Glomerular endothelial cell (primary cell): ENCODE data around the gene RPP25L. TPM values are rescaled to one million over a fixed set of nuclear protein-coding genes. Genes with fewer than 3 reads are reported as not detected.

Experiments used
- DNase-seq: peaks from one replicate; pipeline ENCODE4 v3.0.0-alpha.2; 2011; ENCODE audit warnings: low read depth, low spot score; ENCODE audit errors: extremely low read depth
- total RNA-seq: library from RNA; depleted of rRNA; stranded (reverse); fragments of >200 nt; gene quantifications from 2 replicates; pipeline ENCODE4 v1.2.3, GENCODE V29; 2015

Gene RPP25L
- total RNA-seq, 1 donor from 2014 or later, result 21.5 TPM

DNA sequence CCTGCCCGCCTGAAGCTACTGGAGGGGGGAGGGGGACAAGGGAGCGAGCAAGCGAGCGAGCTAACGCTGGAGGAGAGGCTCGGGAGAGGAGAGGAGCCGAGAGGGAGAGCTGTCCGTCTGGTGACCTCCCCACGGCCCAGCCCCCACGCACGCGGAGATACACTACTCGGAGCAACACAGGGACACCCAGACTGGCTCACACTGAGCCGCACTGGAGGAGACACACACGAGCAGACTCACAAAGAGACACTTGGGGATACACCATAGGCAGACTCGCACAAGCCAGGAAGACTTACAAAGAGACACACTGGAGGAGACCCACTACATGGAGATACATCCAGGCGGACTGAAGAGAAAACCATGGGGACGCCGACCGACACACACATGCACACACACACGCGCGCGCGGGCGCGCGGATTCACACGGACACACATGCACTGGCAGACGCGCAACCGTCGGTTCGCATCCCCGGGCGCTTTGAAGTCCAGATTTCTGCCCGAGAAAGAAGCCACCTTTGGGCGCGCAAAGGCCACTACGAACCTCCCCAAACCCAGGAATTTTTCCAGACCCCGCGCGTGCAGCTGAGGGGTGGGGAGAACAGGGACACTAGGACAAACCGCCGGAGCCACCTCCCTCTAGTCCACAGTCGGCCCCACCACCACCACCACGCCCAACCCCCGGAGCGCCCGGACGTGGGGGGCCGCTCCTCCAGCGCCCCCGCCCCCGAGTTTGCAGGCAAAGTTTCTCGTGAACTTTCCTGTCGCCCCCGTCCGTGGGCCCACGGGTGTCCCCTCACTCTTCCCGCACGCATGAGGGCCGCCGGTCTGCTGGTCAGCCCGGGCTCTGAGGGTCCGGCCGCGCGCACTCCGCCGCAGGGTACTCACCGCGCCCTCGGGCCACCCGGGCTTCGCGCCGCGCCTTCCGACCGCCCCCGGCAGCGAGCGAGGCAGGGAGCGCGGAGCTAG lies 22.9 kb downstream of the RPP25L start:
- DNase-seq, result no peak

DNA sequence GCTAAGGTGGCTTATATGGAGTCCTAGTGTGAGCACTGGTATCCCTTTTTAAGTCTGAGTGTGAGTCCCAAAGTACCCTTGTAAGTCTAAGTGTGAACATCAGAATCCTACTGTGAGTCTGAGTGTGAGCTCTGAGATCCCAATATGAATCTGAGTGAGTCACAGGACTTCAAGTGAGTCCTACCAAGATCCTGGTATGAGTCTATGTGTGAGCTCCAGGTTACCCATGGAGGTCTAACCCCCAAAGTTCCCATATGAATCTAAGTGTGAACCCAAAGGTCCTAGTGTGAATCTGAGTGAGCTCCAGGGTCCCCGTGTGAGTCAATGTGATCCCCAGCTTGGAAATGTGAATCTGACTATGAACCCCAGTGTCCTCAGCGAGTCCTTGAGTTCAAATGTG lies 24.6 kb downstream of the RPP25L start:
- DNase-seq, result no peak

DNA sequence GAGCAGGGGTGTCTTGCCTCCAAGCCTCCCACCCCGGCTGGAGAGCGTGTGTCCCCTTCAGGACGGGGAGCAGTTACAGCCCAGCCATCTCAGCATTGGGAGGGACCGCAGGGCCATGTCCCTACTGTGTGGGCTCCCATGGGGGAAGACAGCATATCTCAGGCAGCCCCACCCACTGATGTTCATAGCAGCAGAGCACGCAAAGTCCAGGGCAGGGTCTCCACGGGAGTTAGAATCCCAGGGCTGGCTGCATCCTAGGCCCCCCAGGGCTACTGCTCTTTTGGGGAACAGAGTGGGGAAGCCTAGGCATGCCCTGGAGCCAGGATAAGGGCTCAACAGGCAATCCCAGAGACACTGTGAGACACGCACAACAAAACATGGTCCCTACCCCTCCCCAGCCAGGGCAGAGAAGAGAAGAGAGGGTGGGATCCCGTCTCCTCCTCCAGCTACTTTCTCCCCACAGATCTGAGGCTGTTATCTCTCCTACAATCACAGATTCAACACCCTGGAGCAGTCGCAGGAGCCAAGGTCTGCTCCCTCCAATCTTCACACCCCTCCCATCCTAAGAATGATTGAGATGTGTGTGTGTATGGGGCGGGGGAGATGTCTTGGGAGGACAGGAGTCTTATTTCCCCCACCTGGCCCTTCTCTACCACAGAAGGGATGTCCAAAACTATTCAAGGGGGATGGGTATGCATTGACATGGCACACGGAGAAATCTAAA lies 25.8 kb downstream of the RPP25L start:
- no peak for DNase-seq

DNA sequence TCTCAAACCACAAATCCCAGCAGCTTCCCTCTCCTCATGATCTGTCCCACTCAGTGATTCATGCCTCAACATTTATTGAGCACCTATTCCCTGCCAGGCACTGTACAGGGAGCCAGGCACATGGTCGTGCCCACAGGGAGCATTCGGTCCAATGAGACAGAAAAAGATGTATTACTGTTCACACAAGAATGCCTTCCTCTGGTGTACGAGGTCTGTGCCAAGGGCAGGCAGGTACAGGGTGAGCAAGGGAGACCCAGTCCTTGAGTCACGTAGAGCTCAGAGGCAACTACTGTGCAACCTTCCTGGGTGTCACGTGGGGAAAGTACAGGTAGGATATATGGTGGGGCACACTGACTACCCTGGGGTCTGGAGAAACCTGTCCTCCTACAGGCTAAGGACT lies 26.9 kb downstream of the RPP25L start:
- DNase-seq, result no peak

DNA sequence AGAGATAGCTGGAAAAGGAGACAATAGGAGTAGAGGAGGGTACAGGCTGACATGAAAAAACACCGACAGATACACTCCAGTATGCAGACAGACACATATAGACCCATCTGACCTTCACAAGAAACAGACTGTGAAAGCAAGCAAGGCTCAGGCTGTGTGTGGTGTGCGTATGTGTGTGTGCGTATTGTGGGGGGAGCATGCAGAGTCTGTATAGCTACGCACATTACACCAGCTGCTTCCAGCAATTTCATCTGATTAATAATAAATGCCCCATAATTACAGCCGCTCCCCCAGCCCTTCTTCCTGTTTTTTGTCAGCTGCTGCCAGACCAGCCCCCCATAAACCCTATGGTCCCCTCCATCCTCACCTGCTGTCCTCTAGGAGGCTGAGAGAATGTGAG lies 29.1 kb downstream of the RPP25L start:
- no peak for DNase-seq

DNA sequence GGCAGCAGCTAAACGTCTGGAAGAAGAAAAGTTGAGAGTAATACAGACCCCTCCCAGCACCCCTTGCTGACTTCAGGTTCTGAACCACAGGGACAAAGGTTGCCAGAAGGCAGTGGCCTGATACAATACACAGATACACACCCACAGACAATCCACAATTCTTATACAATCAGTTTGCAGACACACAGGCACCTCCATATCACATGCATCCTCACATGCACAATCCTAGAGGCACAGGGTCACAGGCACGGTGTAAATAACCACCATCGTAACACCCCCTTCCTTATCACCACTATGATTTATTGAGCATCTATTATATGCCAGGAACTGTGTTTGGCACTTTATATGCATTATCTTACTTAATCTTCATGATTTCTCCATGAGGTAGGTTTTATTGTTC lies 30.6 kb downstream of the RPP25L start:
- no peak for DNase-seq

DNA sequence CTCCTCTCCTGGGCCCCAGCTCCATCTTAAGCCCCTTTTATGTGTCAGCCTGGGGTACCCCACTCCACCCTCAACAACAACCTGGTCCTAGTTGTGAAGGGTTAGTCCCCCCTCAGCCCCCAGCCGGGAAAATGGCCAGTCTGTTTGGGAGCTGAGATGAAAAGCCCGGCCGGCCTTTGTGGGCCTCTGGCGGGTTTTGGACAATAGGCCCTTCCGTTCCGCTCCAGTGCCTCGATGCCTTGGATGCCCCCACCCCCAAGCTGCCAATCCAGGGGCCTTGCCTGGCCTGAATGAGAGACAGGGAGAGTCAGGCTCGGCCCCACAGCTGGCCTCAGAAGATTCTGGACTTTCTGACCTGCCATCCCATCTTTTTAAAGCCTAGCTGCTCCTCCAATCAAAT lies 31.5 kb downstream of the RPP25L start:
- DNase-seq, result no peak

DNA sequence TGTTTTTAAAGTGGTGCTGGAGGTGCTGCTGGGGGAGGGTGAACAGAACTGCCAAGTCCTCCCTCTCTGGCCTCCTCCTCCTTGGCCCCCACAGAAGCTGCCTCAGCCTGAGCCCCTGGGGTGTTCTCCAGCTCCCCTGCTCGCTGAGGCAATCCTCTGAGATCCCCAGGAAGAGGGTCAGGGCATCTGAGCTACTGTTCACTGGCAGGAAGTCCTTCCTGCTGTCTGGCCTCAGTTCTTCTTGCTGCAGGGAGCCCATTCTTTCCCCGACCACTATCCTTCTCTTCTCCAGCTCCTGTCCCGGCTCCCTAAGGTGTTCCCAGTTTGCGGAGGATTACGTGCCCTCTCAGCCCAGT lies 32.1 kb downstream of the RPP25L start:
- DNase-seq, result no peak

DNA sequence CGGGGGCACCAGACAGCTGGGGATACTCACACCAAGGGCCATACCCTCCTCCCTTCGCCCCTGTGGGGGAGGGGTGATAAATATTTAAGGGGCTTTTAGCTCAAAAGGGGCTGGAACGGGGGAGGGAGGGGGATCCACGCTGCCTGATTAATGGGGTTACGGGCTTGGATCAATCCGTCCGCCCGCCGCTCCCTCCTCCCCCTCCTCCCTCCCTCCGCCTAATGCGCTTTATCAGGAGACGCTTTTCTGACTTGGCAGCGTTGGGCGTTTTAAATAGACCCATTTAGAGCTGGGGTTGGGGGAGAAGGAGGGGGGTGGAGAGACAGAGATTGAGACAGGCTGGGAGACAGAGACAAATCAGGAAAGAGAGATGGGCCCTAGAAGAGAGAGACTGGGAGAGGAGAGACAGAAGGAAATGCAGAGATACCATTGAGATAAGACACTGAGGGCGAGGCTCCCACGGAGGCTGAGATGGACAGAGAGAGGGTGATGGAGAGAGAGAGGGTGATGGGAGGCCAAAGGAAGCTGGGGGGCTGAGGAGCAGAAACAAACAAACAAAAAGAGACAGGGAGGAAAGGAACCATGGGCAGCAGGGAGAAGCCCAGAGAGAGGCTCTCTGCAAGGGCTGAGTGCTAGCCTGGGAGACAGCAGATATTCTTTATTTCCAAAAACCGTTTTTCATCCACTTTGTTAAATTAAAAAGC lies 32.6 kb downstream of the RPP25L start:
- no peak for DNase-seq

DNA sequence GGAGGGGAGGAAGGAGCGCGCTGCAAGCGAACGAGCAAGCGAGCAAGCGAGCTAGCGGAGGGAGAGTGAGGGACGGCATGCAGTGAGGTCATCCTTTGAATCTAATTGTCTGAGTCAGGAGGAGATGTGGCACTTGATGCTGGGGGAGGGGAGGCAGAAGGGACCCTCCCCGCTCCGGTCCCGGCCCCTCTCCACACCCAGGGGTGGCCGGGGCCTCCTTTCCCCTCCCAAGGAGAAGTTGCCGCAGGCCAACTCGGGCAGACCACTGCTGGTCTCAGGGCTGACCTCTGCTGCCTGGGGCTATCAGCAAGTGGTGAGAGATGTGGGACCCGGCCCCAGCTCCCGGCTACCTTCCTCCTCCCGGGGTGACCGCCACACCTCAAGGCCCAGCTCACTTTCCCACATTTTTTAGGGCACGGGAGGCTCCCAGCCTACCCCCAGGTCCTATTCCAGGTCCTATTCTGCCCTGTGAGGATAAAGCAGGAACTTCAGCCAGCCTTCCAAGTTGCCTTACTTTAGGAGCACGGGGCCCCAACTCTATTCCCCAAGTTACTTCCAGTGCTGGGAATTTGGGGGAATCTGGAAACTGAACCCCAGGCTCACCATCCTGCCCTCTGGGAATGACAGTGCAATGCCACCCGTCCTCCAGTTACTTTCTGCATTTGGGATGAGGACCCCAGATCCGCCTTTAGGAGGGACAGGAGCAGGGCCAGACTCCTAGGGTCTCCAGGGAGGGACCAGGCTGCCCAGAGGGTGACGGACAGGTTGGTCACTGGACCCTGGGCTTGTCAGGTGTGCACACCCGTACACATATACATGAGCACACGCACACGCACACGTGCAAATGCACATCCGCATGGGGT lies 33.4 kb downstream of the RPP25L start:
- no peak for DNase-seq

DNA sequence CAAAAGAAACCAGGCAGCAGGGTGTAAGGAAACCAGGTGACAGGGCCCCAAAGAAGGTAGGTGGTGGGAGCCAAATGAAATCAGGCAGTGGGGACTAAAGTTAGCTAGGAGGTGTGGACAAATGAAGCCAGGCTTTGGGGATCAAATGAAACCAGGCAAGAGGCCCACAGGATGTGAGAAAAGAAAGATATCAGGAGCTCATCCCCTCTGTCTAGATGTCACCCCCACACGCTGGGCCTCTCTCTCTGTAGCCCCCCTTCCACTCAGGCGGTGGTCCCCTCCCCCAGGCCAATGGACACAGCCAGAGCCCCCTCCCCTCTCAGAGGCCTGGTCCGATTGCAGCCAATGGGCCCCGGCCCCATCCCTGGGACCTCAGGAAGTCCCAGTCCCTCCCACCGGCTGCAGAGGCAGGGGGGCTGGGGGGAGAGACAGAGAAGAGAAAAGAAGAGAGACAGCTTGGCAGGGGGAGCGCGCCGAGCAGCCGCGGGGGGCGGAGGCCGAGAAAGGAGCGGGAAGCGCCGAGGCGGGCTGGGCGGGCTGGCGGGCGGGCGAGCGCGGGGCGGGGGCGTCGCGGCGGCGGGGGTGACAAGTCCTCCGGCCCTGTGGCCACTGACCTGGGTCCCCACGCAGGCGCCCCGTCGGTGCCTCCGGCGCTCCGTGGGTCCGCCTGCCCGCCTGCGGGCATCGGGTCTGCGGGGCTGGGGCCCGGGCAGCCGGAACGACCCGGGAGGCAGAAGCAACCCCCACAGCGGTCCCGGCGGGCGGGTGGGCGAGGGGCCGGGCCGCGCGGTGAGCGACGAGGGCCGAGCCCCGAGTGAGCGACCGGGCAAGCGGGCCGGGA lies 34.3 kb downstream of the RPP25L start:
- no peak for DNase-seq

DNA sequence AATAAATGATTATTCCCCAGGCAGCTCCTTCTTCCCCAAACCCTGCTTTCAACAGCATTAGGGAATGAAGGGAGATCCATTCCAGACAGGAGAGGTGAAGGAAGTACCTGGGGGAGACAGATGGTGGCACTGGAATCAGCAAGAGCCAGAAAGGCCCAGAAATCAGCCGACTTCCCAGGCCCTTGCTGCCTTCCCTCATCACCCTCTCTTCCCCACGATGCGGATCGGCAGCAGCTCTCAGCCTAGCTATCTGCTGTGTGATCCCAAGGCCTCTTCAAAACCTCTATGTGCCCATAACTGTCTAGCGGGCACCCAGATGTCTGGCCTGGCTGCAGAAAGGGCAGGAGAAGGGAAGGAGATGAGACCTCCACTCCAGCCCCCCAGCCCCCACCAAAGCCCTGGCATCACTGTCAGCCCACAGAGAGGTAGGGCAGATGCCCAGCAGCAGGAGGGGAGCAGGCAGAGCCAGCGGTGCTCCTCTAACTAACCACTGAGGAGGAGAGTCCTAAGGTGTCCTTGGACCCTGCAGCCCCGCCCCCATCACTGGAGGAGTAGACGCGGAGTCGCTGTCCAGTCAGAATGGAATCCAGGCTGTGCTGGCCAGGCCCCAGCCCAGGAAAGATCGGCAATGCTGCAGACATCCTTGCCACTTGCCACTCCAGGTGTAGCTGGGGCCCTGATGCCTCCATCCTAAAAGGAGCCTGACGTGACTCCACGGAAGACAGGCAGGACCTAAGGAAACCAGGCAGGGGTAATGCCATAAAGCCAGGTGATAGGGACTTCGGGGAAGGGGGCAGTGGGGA lies 35.1 kb downstream of the RPP25L start:
- DNase-seq, result no peak

DNA sequence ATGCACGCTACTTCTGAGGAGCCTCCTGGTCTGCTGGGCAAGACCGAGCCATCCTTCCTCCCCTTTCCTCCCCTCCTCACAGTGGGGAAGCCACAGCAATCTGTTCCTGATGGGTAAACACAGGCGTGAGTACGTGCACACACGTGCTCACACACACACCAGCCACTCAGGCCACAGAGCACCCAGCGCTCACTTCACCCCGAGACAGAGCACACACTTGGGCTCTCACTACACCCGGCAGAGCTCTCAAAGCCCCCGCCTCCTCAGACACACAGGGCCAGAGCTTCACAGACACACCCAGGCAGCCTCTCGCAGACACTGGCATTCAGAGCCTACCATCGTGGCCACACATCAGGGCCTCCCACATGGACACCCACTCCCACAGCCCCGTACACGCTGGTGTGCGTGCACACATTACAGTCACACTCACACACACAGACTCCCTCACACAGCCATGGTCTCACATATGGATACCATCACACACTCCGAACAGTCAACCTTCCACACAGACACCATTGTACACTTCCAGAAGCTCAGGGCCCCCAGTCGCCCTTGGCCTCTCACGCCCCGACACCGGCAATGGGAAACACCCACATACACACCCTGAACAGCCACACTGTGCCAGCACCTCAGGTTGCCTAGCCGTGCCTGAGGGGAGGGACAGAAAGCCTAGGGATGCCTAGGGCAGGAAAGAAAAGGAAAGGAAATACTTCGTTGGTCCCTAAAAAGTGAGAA lies 35.9 kb downstream of the RPP25L start:
- DNase-seq, result no peak

DNA sequence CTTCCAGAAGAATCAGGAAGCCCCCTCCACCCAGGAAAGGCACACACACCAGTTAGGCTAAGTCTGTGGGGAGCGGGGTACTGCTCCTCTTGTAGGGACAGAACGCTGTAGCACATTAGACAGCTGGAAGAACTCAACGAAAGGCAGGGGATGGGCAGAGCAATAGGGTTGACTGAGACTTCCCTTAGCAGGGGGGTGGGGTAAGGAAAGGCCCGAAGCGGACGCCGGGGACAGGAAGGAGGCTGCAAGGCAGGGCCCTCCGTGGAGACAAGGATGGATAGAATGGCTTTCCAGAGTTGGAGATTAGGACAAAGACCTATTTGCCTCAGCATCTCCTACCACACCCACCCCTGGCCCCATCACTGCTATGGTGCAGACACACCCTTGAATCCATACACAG lies 36.7 kb downstream of the RPP25L start:
- no peak for DNase-seq

DNA sequence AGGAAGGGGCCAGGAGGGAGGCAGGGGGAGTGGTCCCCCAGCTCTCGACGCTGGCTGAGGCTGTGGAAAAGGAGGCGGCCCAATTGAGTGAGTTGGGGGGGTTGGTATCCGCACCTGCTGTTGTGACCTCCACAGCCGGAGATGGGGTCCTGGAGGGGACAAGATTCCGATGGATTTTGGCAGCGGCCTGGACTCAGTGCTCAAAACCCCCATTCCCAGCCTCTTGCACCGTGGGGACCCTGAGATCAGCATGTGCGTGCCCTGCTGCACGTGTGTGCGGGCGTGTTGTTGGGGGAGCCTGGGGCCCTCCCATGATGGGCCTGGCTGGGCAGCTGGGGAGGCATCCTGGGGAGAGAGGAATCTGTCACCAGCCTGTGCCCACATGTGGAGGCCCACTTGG lies 37.3 kb downstream of the RPP25L start:
- DNase-seq, result no peak

DNA sequence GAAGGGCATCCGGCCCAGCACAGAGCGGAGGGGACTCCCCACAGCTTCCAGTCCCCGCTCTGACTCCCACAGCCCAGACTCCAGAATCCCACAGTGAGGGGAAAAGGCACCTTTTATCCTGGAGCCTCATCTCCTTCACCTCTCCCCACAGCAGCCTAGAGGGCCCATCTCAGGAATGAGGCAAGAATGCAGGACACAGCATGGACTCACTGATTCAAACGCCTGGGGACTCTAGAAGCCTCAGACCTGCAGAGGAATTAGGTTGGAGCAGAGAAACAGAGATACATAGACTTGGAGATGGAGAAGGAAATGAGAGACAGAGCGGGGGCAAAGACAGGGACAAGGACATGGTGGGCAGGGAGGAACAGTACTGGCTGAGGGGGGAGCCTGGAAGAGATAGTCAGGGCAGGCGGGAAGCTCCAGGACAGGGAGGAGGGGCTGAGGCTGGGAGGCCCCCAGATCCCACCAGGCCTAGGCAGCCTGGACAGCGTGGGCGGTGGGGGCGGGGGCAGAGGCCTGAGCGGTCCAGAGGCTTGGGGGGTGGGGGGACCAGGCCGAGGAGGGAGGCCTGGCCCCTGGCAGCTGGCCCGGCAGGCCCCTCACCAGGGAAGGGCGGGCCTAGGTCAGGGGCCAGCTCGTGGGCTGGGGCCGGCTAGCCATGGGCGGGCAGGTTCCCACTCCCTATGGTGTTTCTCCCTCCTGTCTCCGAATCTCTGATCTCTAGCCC lies 38.1 kb downstream of the RPP25L start:
- no peak for DNase-seq

DNA sequence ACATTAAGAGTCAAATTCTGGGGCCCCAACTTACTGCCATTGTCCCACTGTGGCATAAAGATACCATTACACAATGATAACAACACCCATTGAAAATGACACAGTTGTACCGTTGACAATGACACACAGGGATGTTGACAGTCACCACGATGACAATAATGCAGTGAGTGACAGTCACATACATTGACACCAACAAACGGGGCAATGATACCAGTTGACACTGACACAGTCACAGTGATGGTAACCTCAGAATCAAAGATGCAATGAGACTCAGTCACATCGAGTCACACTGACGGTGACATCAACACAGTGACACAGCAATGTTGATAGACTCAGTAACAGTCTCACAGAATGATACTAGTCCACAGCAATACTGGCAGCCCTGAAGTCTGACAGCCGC lies 39.3 kb downstream of the RPP25L start:
- DNase-seq, result no peak

DNA sequence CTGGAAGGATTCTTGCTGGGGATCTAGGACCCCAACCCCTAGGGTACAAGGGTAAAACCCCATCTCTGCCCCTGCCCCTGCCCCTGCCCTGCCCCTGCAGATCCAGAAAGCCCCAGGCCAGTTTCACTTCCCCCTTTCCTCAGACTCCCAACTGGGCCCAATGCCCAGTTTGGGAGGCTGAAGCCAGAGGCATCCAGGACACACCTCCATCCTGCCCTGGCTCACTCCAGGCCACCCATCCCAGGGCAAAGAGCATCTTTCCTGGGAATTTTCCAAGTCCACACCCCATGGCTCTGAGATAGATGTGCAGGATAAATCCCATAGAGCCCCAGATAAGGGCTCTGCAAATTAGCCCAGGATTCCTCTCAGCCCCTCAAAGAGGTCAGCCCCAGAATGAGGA lies 39.8 kb downstream of the RPP25L start:
- no peak for DNase-seq
